ENCODE measurements around the gene DNAH2. TPM values are rescaled to one million over a fixed set of nuclear protein-coding genes. Genes with fewer than 3 reads are reported as not detected.
A peak's percentile ranks its signal among the peaks of the same experiment; 100 is the strongest.

Gene DNAH2
- total RNA-seq, 1 experiment from 2014 or later = 0.13 TPM

DNA sequence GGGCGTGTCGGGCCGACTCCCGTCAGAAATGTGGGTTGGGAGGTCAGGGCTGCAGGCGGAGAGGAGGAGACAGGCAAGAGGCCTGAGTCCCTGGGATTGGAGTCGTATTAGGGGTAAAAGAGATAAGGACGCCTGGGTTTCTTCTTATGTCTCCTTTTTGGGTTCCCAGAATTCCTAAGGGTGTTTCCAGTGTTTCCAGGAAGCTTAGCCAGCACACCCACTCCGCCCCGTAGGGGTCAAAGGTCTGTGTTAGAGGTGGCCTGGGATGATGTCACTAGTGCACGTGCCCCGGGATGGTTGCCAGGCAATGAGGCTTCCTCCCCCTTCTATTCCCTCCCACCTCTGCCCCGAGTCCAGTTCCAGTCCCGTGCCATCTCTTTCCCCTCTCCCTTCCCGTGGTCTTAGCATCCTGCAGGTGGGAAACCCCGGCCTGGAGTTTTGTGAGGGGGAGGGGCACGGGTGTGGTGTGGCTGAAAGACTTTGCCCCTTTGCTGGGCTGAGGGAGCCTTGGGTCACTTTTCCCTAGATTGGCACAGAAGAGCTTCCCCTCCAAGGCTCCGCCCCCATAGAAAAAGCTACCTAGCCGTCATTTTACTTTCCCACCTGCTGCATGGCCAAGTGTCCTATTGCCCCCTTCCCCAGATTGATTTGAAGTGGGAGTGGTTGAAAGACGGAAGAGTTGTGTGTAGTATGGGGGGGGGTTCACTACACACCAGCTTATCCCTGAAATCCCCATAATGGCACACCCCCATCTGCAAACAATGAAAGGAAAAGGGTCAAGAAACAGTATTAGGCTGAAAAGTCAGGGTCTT lies 119.3 kb downstream of the DNAH2 start:
- BruUV-seq (replicated peaks) = no TSS peak
- peak overlapping the region; percentile 66 to 83 for H3K4me3 ChIP-seq (ENCODE audit: low read depth in 2 of 2, low read length in 2 of 2)
- POLR2A ChIA-PET = interaction anchor here (0.6 kb wide), 1 partner anchor 31 kb away, joined by 3 read pairs; no protein-coding TSS in a partner anchor
- in situ Hi-C loops (cut with HindIII; ENCODE audit: low pct_unique_long_range_greater_than_20kb, low sequenced_read_pairs) = no loop called here
- H3K4me1 ChIP-seq (ENCODE audit: control insufficient read depth, insufficient read depth, low read length) = peaks cover 42% of the 10 kb centered on the region
- no peaks in the 10 kb centered on the region for H3K27me3 ChIP-seq (ENCODE audit: control insufficient read depth, insufficient read depth, low read length)
- CTCF ChIA-PET = interaction anchor here (0.6 kb wide), 1 partner anchor 178 kb away, joined by 3 read pairs; no protein-coding TSS in a partner anchor
- no peaks in the 10 kb centered on the region; the same call in 1 of the 2 replicates for H3K36me3 ChIP-seq (ENCODE audit: control insufficient read depth, insufficient read depth, low read length)
- peak; percentile 96 for DNase-seq (ENCODE audit: low read depth, low spot score)
- H3K27ac ChIP-seq (ENCODE audit: low read length) = peak overlapping the region; percentile 82
- ATAC-seq = peak; percentile 16
- H3K9me3 ChIP-seq (ENCODE audit: control insufficient read depth, insufficient read depth, low read depth, low read length) = no peaks in the 10 kb centered on the region
- intact Hi-C loops (cut with micrococcal nuclease; ENCODE audit: unreplicated experiment) = no loop called here
- TF ChIP-seq, protein P1, sequence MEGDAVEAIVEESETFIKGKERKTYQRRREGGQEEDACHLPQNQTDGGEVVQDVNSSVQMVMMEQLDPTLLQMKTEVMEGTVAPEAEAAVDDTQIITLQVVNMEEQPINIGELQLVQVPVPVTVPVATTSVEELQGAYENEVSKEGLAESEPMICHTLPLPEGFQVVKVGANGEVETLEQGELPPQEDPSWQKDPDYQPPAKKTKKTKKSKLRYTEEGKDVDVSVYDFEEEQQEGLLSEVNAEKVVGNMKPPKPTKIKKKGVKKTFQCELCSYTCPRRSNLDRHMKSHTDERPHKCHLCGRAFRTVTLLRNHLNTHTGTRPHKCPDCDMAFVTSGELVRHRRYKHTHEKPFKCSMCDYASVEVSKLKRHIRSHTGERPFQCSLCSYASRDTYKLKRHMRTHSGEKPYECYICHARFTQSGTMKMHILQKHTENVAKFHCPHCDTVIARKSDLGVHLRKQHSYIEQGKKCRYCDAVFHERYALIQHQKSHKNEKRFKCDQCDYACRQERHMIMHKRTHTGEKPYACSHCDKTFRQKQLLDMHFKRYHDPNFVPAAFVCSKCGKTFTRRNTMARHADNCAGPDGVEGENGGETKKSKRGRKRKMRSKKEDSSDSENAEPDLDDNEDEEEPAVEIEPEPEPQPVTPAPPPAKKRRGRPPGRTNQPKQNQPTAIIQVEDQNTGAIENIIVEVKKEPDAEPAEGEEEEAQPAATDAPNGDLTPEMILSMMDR (IDR thresholded peaks at IDR 0.05) = no peak
- TF ChIP-seq TCF7L2 (IDR thresholded peaks at IDR 0.05; ENCODE audit: low read depth, low read length) = no peak; the same call in 1 of the 2 replicates
- TF ChIP-seq, protein P2, sequence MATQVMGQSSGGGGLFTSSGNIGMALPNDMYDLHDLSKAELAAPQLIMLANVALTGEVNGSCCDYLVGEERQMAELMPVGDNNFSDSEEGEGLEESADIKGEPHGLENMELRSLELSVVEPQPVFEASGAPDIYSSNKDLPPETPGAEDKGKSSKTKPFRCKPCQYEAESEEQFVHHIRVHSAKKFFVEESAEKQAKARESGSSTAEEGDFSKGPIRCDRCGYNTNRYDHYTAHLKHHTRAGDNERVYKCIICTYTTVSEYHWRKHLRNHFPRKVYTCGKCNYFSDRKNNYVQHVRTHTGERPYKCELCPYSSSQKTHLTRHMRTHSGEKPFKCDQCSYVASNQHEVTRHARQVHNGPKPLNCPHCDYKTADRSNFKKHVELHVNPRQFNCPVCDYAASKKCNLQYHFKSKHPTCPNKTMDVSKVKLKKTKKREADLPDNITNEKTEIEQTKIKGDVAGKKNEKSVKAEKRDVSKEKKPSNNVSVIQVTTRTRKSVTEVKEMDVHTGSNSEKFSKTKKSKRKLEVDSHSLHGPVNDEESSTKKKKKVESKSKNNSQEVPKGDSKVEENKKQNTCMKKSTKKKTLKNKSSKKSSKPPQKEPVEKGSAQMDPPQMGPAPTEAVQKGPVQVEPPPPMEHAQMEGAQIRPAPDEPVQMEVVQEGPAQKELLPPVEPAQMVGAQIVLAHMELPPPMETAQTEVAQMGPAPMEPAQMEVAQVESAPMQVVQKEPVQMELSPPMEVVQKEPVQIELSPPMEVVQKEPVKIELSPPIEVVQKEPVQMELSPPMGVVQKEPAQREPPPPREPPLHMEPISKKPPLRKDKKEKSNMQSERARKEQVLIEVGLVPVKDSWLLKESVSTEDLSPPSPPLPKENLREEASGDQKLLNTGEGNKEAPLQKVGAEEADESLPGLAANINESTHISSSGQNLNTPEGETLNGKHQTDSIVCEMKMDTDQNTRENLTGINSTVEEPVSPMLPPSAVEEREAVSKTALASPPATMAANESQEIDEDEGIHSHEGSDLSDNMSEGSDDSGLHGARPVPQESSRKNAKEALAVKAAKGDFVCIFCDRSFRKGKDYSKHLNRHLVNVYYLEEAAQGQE (IDR thresholded peaks at IDR 0.05; ENCODE audit: insufficient read depth in 1 of 2, low read depth in 2 of 2, low read length in 1 of 2) = peak in 1 of 2 experiments; percentile 16; a peak in 1 of 4 replicates
- peak; percentile 86; the same call in 1 of the 2 replicates for TF ChIP-seq SIN3A (IDR thresholded peaks at IDR 0.05; ENCODE audit: borderline replicate concordance, insufficient read depth, low read depth, low read length)
- peak; percentile 56; the same call in 1 of the 2 replicates for TF ChIP-seq POLR2AphosphoS5 (IDR thresholded peaks at IDR 0.05; ENCODE audit: low read depth, low read length)

DNA sequence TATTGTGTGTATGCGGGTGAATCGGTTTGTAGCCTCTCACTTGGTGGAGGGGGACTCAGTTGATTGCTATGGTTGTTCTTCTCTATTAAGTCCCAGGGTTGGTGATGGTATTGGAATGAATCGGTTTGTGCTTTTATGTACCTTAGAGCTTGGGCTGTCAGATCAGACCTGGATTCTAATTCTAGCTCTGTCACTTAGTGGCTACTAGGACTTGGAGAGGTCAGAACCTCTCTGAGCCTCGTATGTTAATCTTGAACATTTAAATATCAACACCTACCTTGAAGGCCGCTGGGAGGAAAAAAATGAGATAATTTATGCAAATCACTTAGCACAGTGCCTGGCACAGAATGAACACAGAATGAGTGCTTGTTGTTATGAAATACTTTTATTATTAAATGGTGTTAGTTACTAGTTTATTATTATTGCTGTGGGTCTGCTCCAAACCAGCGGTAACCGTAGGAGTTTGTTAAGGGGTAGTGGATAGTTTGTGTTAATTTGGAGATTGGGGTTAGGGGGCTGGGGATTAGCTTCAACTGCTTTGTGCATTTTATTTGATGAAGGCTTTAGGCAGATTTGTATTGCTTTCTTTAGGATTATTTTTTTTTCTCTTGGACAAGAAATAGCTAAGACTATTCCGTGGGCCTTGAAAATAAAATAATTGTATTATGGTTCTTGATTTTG lies 120.0 kb downstream of the DNAH2 start:
- Histone ChIP-seq H3K4me3 (ENCODE audit: low read depth in 2 of 2, low read length in 2 of 2) (peak overlapping the region; percentile 66 to 83), H3K9me3 (ENCODE audit: control insufficient read depth, insufficient read depth, low read depth, low read length) (no peaks in the 10 kb centered on the region), H3K4me1 (ENCODE audit: control insufficient read depth, insufficient read depth, low read length) (peaks cover 42% of the 10 kb centered on the region), H3K36me3 (ENCODE audit: control insufficient read depth, insufficient read depth, low read length) (no peaks in the 10 kb centered on the region; the same call in 1 of the 2 replicates), H3K27me3 (ENCODE audit: control insufficient read depth, insufficient read depth, low read length) (no peaks in the 10 kb centered on the region), H3K27ac (ENCODE audit: low read length) (peak overlapping the region; percentile 82)
- ATAC-seq = no peak
- intact Hi-C loops (cut with micrococcal nuclease; ENCODE audit: unreplicated experiment) (no loop called here), in situ Hi-C loops (cut with HindIII; ENCODE audit: low pct_unique_long_range_greater_than_20kb, low sequenced_read_pairs) (no loop called here)
- TF ChIP-seq, protein P1 (IDR thresholded peaks at IDR 0.05) = no peak
- TF ChIP-seq, protein P2 (IDR thresholded peaks at IDR 0.05; ENCODE audit: insufficient read depth in 1 of 2, low read depth in 2 of 2, low read length in 1 of 2) = no peak
- no peak for TF ChIP-seq TCF7L2 (IDR thresholded peaks at IDR 0.05; ENCODE audit: low read depth, low read length)
- TF ChIP-seq SIN3A (IDR thresholded peaks at IDR 0.05; ENCODE audit: borderline replicate concordance, insufficient read depth, low read depth, low read length) = no peak
- no peak for TF ChIP-seq POLR2AphosphoS5 (IDR thresholded peaks at IDR 0.05; ENCODE audit: low read depth, low read length)
- ChIA-PET CTCF (interaction anchor here (0.6 kb wide), 1 partner anchor 179 kb away, joined by 3 read pairs; no protein-coding TSS in a partner anchor), POLR2A (no interaction called here)
- TSS peak; percentile 58 for BruUV-seq (replicated peaks)
- no peak for DNase-seq (ENCODE audit: low read depth, low spot score)
